DOHH2 (cell line): ENCODE results near the gene OR2F1.

Source experiments
- EZH2phosphoT487 ChIP-seq: fragments of 200-600 bp; sonication (generic); IDR thresholded peaks from 2 replicates; pipeline ENCODE4 v1.6.1; 2017; ENCODE audit warnings: borderline replicate concordance, mild to moderate bottlenecking, antibody characterized with exemption, low read length, moderate library complexity, mixed read lengths
- TF ChIP-seq, protein P1 (sequence below): fragments of 200-600 bp; sonication (generic); IDR thresholded peaks from one replicate; pipeline ENCODE4 v1.5.1; 2014; ENCODE audit warnings: antibody characterized with exemption, mild to moderate bottlenecking, low read depth, low read length; ENCODE audit not compliant: poor library complexity, severe bottlenecking

- TF ChIP-seq, protein P1, sequence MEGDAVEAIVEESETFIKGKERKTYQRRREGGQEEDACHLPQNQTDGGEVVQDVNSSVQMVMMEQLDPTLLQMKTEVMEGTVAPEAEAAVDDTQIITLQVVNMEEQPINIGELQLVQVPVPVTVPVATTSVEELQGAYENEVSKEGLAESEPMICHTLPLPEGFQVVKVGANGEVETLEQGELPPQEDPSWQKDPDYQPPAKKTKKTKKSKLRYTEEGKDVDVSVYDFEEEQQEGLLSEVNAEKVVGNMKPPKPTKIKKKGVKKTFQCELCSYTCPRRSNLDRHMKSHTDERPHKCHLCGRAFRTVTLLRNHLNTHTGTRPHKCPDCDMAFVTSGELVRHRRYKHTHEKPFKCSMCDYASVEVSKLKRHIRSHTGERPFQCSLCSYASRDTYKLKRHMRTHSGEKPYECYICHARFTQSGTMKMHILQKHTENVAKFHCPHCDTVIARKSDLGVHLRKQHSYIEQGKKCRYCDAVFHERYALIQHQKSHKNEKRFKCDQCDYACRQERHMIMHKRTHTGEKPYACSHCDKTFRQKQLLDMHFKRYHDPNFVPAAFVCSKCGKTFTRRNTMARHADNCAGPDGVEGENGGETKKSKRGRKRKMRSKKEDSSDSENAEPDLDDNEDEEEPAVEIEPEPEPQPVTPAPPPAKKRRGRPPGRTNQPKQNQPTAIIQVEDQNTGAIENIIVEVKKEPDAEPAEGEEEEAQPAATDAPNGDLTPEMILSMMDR, result no peak
- TF ChIP-seq EZH2phosphoT487, result no peak
Observed at GRCh38 chr7:143908120-143908519, 46.5 kb upstream of the OR2F1 start.
